Esophagus muscularis mucosa (tissue), 4 donors: ENCODE results near the gene EZH2. TPM values are rescaled to one million over a fixed set of nuclear protein-coding genes. Genes with fewer than 3 reads are reported as not detected.
A peak's percentile ranks its signal among the peaks of the same experiment; 100 is the strongest.

Source experiments
- DNase-seq: peaks from one replicate; pipeline ENCODE4 v3.0.0-alpha.2; 2017; ENCODE audit errors: extremely low spot score
- H3K27ac ChIP-seq, 4 donors: fragments of 200-600 bp; sonication (generic); replicated peaks in 1 of 4; 1 replicate in 3 of 4; 2 replicates in 1 of 4; pipeline ENCODE4 v1.5.1; 2016 to 2019; ENCODE audit warnings: mild to moderate bottlenecking in 1 of 4
- H3K27me3 ChIP-seq, 4 donors: fragments of 200-600 bp; sonication (generic); one replicate each; pipeline versions ENCODE4 v1.5.1 to v1.6.0; 2016 to 2019
- H3K36me3 ChIP-seq, 4 donors: fragments of 200-600 bp; sonication (generic); one replicate each; pipeline ENCODE4 v1.5.1; 2016 to 2019
- H3K4me1 ChIP-seq, 4 donors: fragments of 200-600 bp; sonication (generic); one replicate each; pipeline ENCODE4 v1.5.1; 2016 to 2019
- H3K4me3 ChIP-seq, 4 donors: fragments of 200-600 bp; sonication (generic); 1 replicate in 2 of 4; 2 replicates in 2 of 4; pipeline ENCODE4 v1.5.1; 2016 to 2019; ENCODE audit warnings: mild to moderate bottlenecking in 4 of 4, moderate library complexity in 1 of 4
- H3K9me3 ChIP-seq, 4 donors: fragments of 200-600 bp; sonication (generic); 1 replicate in 3 of 4; 2 replicates in 1 of 4; pipeline ENCODE4 v1.5.1; 2016 to 2019
- CTCF ChIP-seq, 3 experiments: fragments of 200-600 bp in 2 of 3; fragments of 450-650 bp in 1 of 3; sonication (generic) in 2 of 3; IDR thresholded peaks; one replicate each; pipeline ENCODE4 v1.5.1; 2017 to 2019; ENCODE audit warnings: antibody characterized with exemption in 3 of 3, mild to moderate bottlenecking in 2 of 3, moderate library complexity in 1 of 3
- EP300 ChIP-seq: sonication (generic); formaldehyde crosslinking; IDR thresholded peaks from one replicate; pipeline ENCODE4 v1.6.1; 2017; ENCODE audit warnings: antibody characterized with exemption
- POLR2A ChIP-seq: fragments of 450-650 bp; IDR thresholded peaks from one replicate; pipeline ENCODE4 v1.6.1; 2017; ENCODE audit warnings: antibody characterized with exemption, moderate library complexity, mild to moderate bottlenecking, low read depth
- POLR2AphosphoS5 ChIP-seq, 2 donors: sonication (generic); formaldehyde crosslinking; IDR thresholded peaks; one replicate each; pipeline ENCODE4 v1.6.1; 2017; ENCODE audit warnings: antibody characterized with exemption in 2 of 2
- WGBS: methylation state at CpG from one replicate; pipeline ENCODE4 v1.1.5; 2018; 5-methylcytosine and 5-hydroxymethylcytosine counted together
- intact Hi-C: fragments of 100-400 bp; cut with DNase I; formaldehyde crosslinking; loops from one replicate; pipeline ENCODE4 v1.15.1; 2023
- total RNA-seq, 4 donors: library from RNA; depleted of rRNA; stranded (reverse); fragments of >200 nt; gene quantifications; one replicate each; pipeline versions ENCODE4 v1.1.0 to v1.2.1, GENCODE V29; 2016

EZH2 gene
- total RNA-seq, 4 donors from 2014 or later = 0.33 to 0.52 (median 0.45) TPM; not detected in 1

GRCh38 chr7:148914208-148914777 is 30.2 kb upstream of the EZH2 start:
- intact Hi-C loops = no loop called here
- H3K36me3 ChIP-seq = no peaks in the 10 kb centered on the region
- no peaks in the 10 kb centered on the region for H3K4me1 ChIP-seq
- no peak for DNase-seq
- WGBS = 67% methylated on average over 10 of the region's 10 CpGs
- H3K9me3 ChIP-seq = no peaks in the 10 kb centered on the region
- no peak overlapping the region for H3K27ac ChIP-seq
- peaks cover 0 to 14% (median 0%) of the 10 kb centered on the region in 4 donors for H3K27me3 ChIP-seq
- H3K4me3 ChIP-seq = no peak overlapping the region
- TF ChIP-seq POLR2AphosphoS5 (IDR thresholded peaks at IDR 0.05) (no peak), POLR2A (no peak), EP300 (no peak), CTCF (IDR thresholded peaks at IDR 0.05) (no peak)

GRCh38 chr7:148912758-148913541 is 28.9 kb upstream of the EZH2 start:
- no peaks in the 10 kb centered on the region for H3K4me1 ChIP-seq
- TF ChIP-seq POLR2AphosphoS5 (IDR thresholded peaks at IDR 0.05) (no peak), POLR2A (no peak), EP300 (no peak), CTCF (IDR thresholded peaks at IDR 0.05) (no peak)
- 76% methylated on average over 8 of the region's 8 CpGs for WGBS
- peaks cover 0 to 28% (median 0%) of the 10 kb centered on the region in 4 donors for H3K27me3 ChIP-seq
- intact Hi-C loops = no loop called here
- no peaks in the 10 kb centered on the region for H3K36me3 ChIP-seq
- no peak overlapping the region for H3K27ac ChIP-seq
- no peaks in the 10 kb centered on the region for H3K9me3 ChIP-seq
- H3K4me3 ChIP-seq = no peak overlapping the region
- DNase-seq = no peak

GRCh38 chr7:148912151-148912550 is 28.1 kb upstream of the EZH2 start:
- intact Hi-C loops = no loop called here
- peaks cover 0 to 32% (median 0%) of the 10 kb centered on the region in 4 donors for H3K27me3 ChIP-seq
- H3K9me3 ChIP-seq = no peaks in the 10 kb centered on the region

GRCh38 chr7:148911626-148912025 is 27.5 kb upstream of the EZH2 start:
- Histone ChIP-seq H3K27ac (no peak overlapping the region), H3K9me3 (no peaks in the 10 kb centered on the region), H3K36me3 (no peaks in the 10 kb centered on the region), H3K27me3 (peaks cover 0 to 37% (median 0%) of the 10 kb centered on the region in 4 donors), H3K4me3 (no peak overlapping the region), H3K4me1 (no peaks in the 10 kb centered on the region)
- TF ChIP-seq POLR2A = no peak
- no peak for TF ChIP-seq CTCF (IDR thresholded peaks at IDR 0.05)
- TF ChIP-seq EP300 = no peak
- no peak for TF ChIP-seq POLR2AphosphoS5 (IDR thresholded peaks at IDR 0.05)
- DNase-seq = peak; percentile 83
- intact Hi-C loops = no loop called here
- no CpG with 5 or more reads among the region's 1 CpG for WGBS

More at GRCh38 chr7:148912151-148912550, 28.1 kb upstream of the EZH2 start:
- no peak for DNase-seq
- TF ChIP-seq CTCF (IDR thresholded peaks at IDR 0.05) = no peak
- no peak for TF ChIP-seq EP300
- no peak for TF ChIP-seq POLR2AphosphoS5 (IDR thresholded peaks at IDR 0.05)
- H3K36me3 ChIP-seq = no peaks in the 10 kb centered on the region
- 92% methylated on average over 4 of the region's 4 CpGs for WGBS
- H3K4me3 ChIP-seq = no peak overlapping the region
- H3K27ac ChIP-seq = no peak overlapping the region
- H3K4me1 ChIP-seq = no peaks in the 10 kb centered on the region
